ENCODE results near the gene OR10G8. TPM values are rescaled to one million over a fixed set of nuclear protein-coding genes. Genes with fewer than 3 reads are reported as not detected.

Gene OR10G8
- total RNA-seq, 2 experiments from 2014 or later, result not detected

- POLR2A ChIA-PET, result no interaction called here
- DNase-seq (no peak), ATAC-seq (no peak)
- Mint-ChIP-seq H3K27ac (no peak overlapping the region), H3K4me3 (no peak overlapping the region), H3K36me3 (ENCODE audit: low read depth) (no peaks in the 10 kb centered on the region), H3K27me3 (ENCODE audit: low read depth) (peaks cover 14% of the 10 kb centered on the region), H3K4me1 (ENCODE audit: low read depth) (peaks cover 14% of the 10 kb centered on the region), H3K9me3 (ENCODE audit: insufficient read depth) (no peaks in the 10 kb centered on the region)
- CTCF ChIA-PET, result interaction anchor here (0.6 to 3.8 kb wide), 10 partner anchors 9 to 333 kb away, joined by 3 to 44 read pairs (median 9); partner anchors contain the start of gene VWA5A
These were observed 42.1 kb downstream of the OR10G8 start for GRCh38 chr11:124068601-124069110.

- H3K4me3 Mint-ChIP-seq, result peak overlapping the region; percentile 27
- POLR2A ChIA-PET, result no interaction called here
- H3K36me3 Mint-ChIP-seq (ENCODE audit: low read depth), result no peaks in the 10 kb centered on the region
- CTCF ChIA-PET, result interaction anchor here (0.6 to 3.8 kb wide), 14 partner anchors 10 to 348 kb away, joined by 3 to 44 read pairs (median 4); partner anchors contain the start of gene VWA5A
- ATAC-seq (peak; percentile 97), DNase-seq (peak; percentile 74)
- H3K27me3 Mint-ChIP-seq (ENCODE audit: low read depth), result peaks cover 19% of the 10 kb centered on the region
- no peak overlapping the region for H3K27ac Mint-ChIP-seq
- peaks cover 14% of the 10 kb centered on the region for H3K4me1 Mint-ChIP-seq (ENCODE audit: low read depth)
- no peaks in the 10 kb centered on the region for H3K9me3 Mint-ChIP-seq (ENCODE audit: insufficient read depth)
These were observed 43.1 kb downstream of the OR10G8 start for GRCh38 chr11:124069429-124070401.

DNA sequence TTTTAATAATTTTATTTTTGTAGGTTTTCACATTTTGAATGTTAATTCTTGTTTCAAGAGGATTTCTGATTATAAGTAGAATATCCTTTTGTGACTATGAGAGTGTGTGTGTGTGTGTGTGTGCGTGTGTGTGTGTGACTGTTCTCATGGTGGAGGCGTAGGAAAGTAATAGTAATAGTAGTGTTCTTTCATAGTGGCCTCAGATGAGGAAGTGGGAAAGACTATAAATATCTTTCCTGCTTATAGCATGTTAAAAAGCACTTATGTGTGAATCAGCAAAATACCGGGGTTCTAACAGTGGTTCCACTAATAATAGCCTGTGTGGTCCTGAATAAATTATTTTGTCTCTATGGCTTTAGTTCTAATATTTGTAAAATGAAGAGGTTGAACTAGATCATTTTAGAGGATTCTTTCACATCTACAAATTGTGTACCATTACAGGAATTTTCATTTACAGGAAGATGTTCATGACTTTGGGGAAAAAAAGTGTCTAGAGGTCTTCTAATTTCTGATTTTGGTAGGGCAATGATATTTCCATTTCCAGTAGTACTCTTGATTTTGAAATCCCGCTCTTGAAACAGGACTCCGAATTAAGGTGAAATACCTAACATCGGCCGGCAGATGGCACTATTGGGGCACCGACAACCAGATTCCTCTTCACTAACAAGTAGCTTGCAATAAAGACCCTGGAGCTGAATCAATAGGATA lies 44.5 kb downstream of the OR10G8 start:
- POLR2A ChIA-PET, result no interaction called here
- no peak for ATAC-seq
- DNase-seq, result peak; percentile 80
- Mint-ChIP-seq H3K4me3 (no peak overlapping the region), H3K27me3 (ENCODE audit: low read depth) (peaks cover 19% of the 10 kb centered on the region), H3K27ac (no peak overlapping the region), H3K36me3 (ENCODE audit: low read depth) (no peaks in the 10 kb centered on the region), H3K9me3 (ENCODE audit: insufficient read depth) (no peaks in the 10 kb centered on the region), H3K4me1 (ENCODE audit: low read depth) (peaks cover 14% of the 10 kb centered on the region)
- CTCF ChIA-PET, result interaction anchor here (0.6 to 3.8 kb wide), 25 partner anchors 9 to 646 kb away, joined by 3 to 63 read pairs (median 4); partner anchors contain the start of gene VWA5A

DNA sequence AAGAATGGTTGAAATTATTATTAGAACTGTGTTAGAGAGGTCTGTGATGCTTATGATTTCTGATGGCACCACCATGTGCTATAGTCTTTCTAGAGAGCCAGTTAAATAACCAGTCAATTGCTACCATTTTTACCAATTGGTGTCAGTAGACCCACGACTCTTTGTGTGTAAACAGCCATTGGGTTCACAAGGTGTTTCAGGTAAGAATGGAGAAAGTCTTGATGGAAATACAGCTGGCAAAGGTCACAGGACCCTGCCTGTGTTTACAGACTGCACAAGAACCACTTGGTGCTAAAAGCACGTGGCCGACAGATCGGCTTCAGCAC lies 45.0 kb downstream of the OR10G8 start:
- peaks cover 17% of the 10 kb centered on the region for H3K4me1 Mint-ChIP-seq (ENCODE audit: low read depth)
- ChIA-PET CTCF (interaction anchor here (0.6 to 3.8 kb wide), 24 partner anchors 8 to 646 kb away, joined by 3 to 63 read pairs (median 4); partner anchors contain the start of gene VWA5A), POLR2A (no interaction called here)
- H3K4me3 Mint-ChIP-seq, result no peak overlapping the region
- no peaks in the 10 kb centered on the region for H3K9me3 Mint-ChIP-seq (ENCODE audit: insufficient read depth)
- no peak for DNase-seq
- peaks cover 20% of the 10 kb centered on the region for H3K27me3 Mint-ChIP-seq (ENCODE audit: low read depth)
- no peaks in the 10 kb centered on the region for H3K36me3 Mint-ChIP-seq (ENCODE audit: low read depth)
- no peak overlapping the region for H3K27ac Mint-ChIP-seq
- no peak for ATAC-seq

DNA sequence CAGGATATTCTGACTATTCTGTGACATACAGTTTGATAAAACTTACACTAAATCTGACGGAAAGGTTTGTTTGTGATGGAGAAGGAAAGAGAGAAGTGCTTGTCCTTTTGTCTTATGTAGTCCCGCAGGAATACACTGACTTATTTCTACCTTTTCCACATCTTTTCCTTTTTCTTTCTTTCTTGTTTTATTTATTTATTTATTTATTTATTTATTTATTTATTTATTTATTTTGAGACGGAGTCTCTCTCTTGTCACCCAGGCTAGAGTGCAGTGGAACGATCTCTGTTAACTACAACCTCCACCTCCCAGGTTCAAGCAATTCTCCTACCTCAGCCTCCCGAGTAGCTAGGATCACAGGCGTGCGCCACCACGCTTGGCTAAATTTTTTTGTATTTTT lies 45.5 kb downstream of the OR10G8 start:
- ChIA-PET POLR2A (interaction anchor here (0.7 kb wide), 1 partner anchor 59 kb away, joined by 3 read pairs; no protein-coding TSS in a partner anchor), CTCF (interaction anchor here (0.8 to 3.8 kb wide), 20 partner anchors 8 to 645 kb away, joined by 3 to 63 read pairs (median 4); partner anchors contain the start of gene VWA5A)
- H3K4me3 Mint-ChIP-seq, result no peak overlapping the region
- peaks cover 17% of the 10 kb centered on the region for H3K4me1 Mint-ChIP-seq (ENCODE audit: low read depth)
- H3K27ac Mint-ChIP-seq, result no peak overlapping the region
- H3K9me3 Mint-ChIP-seq (ENCODE audit: insufficient read depth), result no peaks in the 10 kb centered on the region
- ATAC-seq (no peak), DNase-seq (no peak)
- H3K27me3 Mint-ChIP-seq (ENCODE audit: low read depth), result peaks cover 23% of the 10 kb centered on the region
- no peaks in the 10 kb centered on the region for H3K36me3 Mint-ChIP-seq (ENCODE audit: low read depth)

DNA sequence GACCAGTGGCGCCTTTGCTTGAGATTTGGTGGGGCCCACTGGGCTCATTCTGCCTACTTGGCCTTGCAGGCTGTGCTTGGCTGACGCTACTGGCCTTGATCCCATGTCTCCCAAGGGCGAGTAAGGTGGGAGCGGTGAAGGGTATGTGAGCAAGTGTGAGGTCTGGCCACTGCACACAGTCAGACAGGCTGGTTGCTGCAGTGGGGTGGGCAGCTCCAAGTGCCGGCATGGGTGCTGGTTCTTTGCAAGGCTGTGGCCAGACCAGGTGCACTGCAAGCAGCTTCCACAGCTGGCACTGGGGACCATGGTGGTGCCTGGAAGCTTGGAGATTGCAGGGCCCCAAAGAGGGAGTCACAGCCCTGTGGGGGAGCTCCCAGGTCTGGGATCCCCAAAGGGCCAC lies 48.0 kb downstream of the OR10G8 start:
- no peak for ATAC-seq
- peaks cover 16% of the 10 kb centered on the region for H3K4me1 Mint-ChIP-seq (ENCODE audit: low read depth)
- CTCF ChIA-PET, result interaction anchor here (0.9 to 2.0 kb wide), 3 partner anchors 11 to 119 kb away, joined by 3 to 11 read pairs (median 4); partner anchors contain the start of gene VWA5A
- no peak overlapping the region for H3K27ac Mint-ChIP-seq
- DNase-seq, result no peak
- no peaks in the 10 kb centered on the region for H3K36me3 Mint-ChIP-seq (ENCODE audit: low read depth)
- no peaks in the 10 kb centered on the region for H3K9me3 Mint-ChIP-seq (ENCODE audit: insufficient read depth)
- H3K4me3 Mint-ChIP-seq, result no peak overlapping the region
- POLR2A ChIA-PET, result no interaction called here
- peaks cover 22% of the 10 kb centered on the region for H3K27me3 Mint-ChIP-seq (ENCODE audit: low read depth)

- H3K4me1 Mint-ChIP-seq (ENCODE audit: low read depth), result peaks cover 10% of the 10 kb centered on the region
- POLR2A ChIA-PET, result no interaction called here
- no peaks in the 10 kb centered on the region for H3K9me3 Mint-ChIP-seq (ENCODE audit: insufficient read depth)
- H3K27ac Mint-ChIP-seq, result no peak overlapping the region
- peaks cover 23% of the 10 kb centered on the region for H3K27me3 Mint-ChIP-seq (ENCODE audit: low read depth)
- no peaks in the 10 kb centered on the region for H3K36me3 Mint-ChIP-seq (ENCODE audit: low read depth)
- H3K4me3 Mint-ChIP-seq, result no peak overlapping the region
- ATAC-seq (no peak), DNase-seq (no peak)
- CTCF ChIA-PET, result interaction anchor here (0.9 to 2.0 kb wide), 2 partner anchors 10 to 119 kb away, joined by 4 to 11 read pairs; no protein-coding TSS in a partner anchor
These were observed 48.9 kb downstream of the OR10G8 start for GRCh38 chr11:124075492-124075840.

GRCh38 chr11:124075841-124076651 lies 49.4 kb downstream of the OR10G8 start:
- CTCF ChIA-PET, result interaction anchor here (0.7 to 2.0 kb wide), 2 partner anchors 48 to 118 kb away, joined by 3 to 11 read pairs; no protein-coding TSS in a partner anchor
- POLR2A ChIA-PET, result interaction anchor here (1.3 kb wide), 1 partner anchor 39 kb away, joined by 4 read pairs; the partner anchor contains the start of gene VWA5A
- peaks cover 23% of the 10 kb centered on the region for H3K27me3 Mint-ChIP-seq (ENCODE audit: low read depth)

DNA sequence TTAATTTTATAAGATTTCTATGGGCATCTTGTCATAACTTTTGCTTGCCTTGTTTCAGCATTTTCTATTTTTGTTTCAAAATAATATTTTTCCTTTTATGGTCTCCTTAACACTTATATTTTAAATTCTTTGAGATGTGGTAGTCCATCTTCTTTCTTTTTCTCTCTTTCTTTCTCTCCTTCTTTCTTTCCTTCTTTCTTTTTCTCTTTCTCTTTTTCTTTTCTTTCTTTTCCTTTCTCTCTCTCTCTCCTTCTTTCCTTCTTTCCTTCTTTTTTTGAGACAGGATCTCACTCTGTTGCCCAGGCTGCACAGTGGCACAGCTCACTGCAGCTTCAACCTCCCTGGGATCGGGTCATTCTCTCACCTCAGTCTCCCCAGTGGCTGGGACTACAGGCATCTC lies 50.7 kb downstream of the OR10G8 start:
- no peak overlapping the region for H3K27ac Mint-ChIP-seq
- no peaks in the 10 kb centered on the region for H3K9me3 Mint-ChIP-seq (ENCODE audit: insufficient read depth)
- no peak overlapping the region for H3K4me3 Mint-ChIP-seq
- ATAC-seq, result no peak
- ChIA-PET POLR2A (interaction anchor here (1.3 kb wide), 1 partner anchor 38 kb away, joined by 4 read pairs; the partner anchor contains the start of gene VWA5A), CTCF (interaction anchor here (0.7 to 1.4 kb wide), 2 partner anchors 117 to 349 kb away, joined by 3 to 4 read pairs; no protein-coding TSS in a partner anchor)
- H3K27me3 Mint-ChIP-seq (ENCODE audit: low read depth), result peaks cover 23% of the 10 kb centered on the region
- peaks cover 4% of the 10 kb centered on the region for H3K4me1 Mint-ChIP-seq (ENCODE audit: low read depth)
- no peak for DNase-seq
- H3K36me3 Mint-ChIP-seq (ENCODE audit: low read depth), result no peaks in the 10 kb centered on the region

More at GRCh38 chr11:124075841-124076651, 49.4 kb downstream of the OR10G8 start:
- H3K36me3 Mint-ChIP-seq (ENCODE audit: low read depth), result no peaks in the 10 kb centered on the region
- DNase-seq (no peak), ATAC-seq (peak; percentile 57)
- H3K4me3 Mint-ChIP-seq, result peak overlapping the region; percentile 40
- H3K9me3 Mint-ChIP-seq (ENCODE audit: insufficient read depth), result no peaks in the 10 kb centered on the region
- no peak overlapping the region for H3K27ac Mint-ChIP-seq
- peaks cover 7% of the 10 kb centered on the region for H3K4me1 Mint-ChIP-seq (ENCODE audit: low read depth)

- DNase-seq (no peak), ATAC-seq (no peak)
- Mint-ChIP-seq H3K4me1 (ENCODE audit: low read depth) (peaks cover 4% of the 10 kb centered on the region), H3K36me3 (ENCODE audit: low read depth) (no peaks in the 10 kb centered on the region), H3K27me3 (ENCODE audit: low read depth) (peaks cover 32% of the 10 kb centered on the region), H3K9me3 (ENCODE audit: insufficient read depth) (no peaks in the 10 kb centered on the region), H3K4me3 (no peak overlapping the region), H3K27ac (no peak overlapping the region)
- POLR2A ChIA-PET, result no interaction called here
- CTCF ChIA-PET, result no interaction called here
These were observed 52.0 kb downstream of the OR10G8 start for GRCh38 chr11:124078591-124078990.
